ENCODE measurements around the gene TMEM171. TPM values are rescaled to one million over a fixed set of nuclear protein-coding genes. Genes with fewer than 3 reads are reported as not detected.

Gene TMEM171
- total RNA-seq, 2 donors from 2014 or later: 0.57 to 0.73 TPM

DNA sequence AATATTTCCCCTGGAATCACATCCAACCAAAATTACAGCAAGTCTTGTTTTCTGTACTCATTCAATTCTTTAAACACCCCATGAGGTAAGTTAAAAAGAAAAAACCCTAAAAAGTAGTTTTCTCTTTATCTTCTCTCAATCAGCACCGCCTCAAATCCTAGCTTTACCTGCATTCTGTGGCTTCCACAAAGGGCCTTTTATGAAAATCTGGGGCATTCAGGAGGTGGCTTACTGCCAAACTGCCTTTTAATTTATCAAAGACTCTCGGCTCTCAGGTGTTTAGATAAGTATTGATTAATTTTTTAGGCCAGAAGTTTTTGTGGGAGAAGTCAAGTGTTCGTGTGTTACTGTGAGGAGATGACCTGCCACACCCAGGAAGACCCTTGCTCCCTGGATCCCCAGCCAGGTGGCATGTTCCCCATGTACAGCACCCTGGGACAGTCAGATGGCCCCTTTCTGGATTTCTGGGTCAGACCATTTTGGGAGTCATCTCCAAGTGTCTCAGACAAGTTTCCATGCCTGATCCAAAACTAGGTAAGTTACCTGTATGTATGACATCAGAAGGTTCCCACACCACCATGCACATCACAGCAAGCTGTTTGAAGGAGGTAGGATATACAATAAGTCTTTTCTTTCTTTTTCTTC lies 6.2 kb upstream of the TMEM171 start:
- no peaks in the 10 kb centered on the region for H3K4me1 Mint-ChIP-seq
- peaks cover 39% of the 10 kb centered on the region for H3K27me3 ChIP-seq (ENCODE audit: control insufficient read depth, insufficient read depth, low read length, poor library complexity, severe bottlenecking)
- 91% methylated on average over 3 of the region's 3 CpGs; no CpG with 5 or more reads in 1 of the 2 experiments for WGBS, 2 experiments (ENCODE audit: insufficient coverage in 1 of 2, insufficient read length in 1 of 2)
- no peak overlapping the region for H3K9ac ChIP-seq (ENCODE audit: extremely low read depth, low read length, poor library complexity, severe bottlenecking)
- DNase-seq: no peak
- no peaks in the 10 kb centered on the region for H3K36me3 Mint-ChIP-seq (ENCODE audit: low read depth)
- no peaks in the 10 kb centered on the region for H3K9me3 ChIP-seq (ENCODE audit: control insufficient read depth, low read length)
- H3K4me3 Mint-ChIP-seq: no peak overlapping the region
- H3K27ac Mint-ChIP-seq: no peak overlapping the region
- no peaks in the 10 kb centered on the region for H3K36me3 ChIP-seq (ENCODE audit: control insufficient read depth, insufficient read depth, low read length)
- TF ChIP-seq, protein P1, sequence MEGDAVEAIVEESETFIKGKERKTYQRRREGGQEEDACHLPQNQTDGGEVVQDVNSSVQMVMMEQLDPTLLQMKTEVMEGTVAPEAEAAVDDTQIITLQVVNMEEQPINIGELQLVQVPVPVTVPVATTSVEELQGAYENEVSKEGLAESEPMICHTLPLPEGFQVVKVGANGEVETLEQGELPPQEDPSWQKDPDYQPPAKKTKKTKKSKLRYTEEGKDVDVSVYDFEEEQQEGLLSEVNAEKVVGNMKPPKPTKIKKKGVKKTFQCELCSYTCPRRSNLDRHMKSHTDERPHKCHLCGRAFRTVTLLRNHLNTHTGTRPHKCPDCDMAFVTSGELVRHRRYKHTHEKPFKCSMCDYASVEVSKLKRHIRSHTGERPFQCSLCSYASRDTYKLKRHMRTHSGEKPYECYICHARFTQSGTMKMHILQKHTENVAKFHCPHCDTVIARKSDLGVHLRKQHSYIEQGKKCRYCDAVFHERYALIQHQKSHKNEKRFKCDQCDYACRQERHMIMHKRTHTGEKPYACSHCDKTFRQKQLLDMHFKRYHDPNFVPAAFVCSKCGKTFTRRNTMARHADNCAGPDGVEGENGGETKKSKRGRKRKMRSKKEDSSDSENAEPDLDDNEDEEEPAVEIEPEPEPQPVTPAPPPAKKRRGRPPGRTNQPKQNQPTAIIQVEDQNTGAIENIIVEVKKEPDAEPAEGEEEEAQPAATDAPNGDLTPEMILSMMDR (conservative IDR thresholded peaks at IDR 0.05): no peak
- H3K9me3 Mint-ChIP-seq: no peaks in the 10 kb centered on the region
- H3K27ac ChIP-seq (ENCODE audit: low read depth, low read length): no peak overlapping the region
- no peaks in the 10 kb centered on the region for H3K4me1 ChIP-seq (ENCODE audit: control insufficient read depth, insufficient read depth, low read length)
- H3K4me3 ChIP-seq (ENCODE audit: low read length): no peak overlapping the region
- peaks cover 35% of the 10 kb centered on the region for H3K27me3 Mint-ChIP-seq (ENCODE audit: insufficient read depth)

DNA sequence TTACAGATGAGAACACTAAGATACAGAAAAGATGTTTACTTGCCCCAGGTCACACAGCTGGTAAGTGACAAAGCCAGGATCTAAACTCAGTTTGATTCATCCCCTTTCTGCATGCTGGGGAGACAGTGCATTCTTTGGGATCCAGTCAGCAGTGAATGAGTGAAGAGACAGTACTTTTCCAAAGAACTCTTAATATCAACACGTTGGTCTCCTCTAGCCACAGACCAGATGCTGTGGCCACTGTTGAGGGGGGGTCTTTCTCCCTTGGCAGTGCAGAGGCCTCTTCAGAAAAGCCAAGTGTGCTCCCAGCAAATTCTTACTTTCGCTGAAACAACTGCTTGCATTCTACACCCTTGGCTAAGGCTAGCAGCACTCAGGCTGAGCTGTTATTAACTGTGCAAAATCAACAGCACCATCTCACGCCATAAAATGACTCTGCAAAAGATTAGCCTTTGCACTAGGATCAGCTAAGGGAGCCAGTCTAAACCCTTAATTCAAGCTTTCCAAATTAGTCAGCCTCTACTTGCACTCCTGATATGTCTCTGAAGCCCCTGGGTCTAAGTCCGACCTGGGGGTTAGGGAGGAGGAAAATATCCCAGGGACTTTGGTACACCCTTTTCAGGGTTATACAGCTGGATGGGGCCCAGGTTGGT lies 4.8 kb upstream of the TMEM171 start:
- Histone ChIP-seq H3K4me3 (ENCODE audit: low read length) (no peak overlapping the region), H3K9ac (ENCODE audit: extremely low read depth, low read length, poor library complexity, severe bottlenecking) (no peak overlapping the region), H3K4me1 (ENCODE audit: control insufficient read depth, insufficient read depth, low read length) (no peaks in the 10 kb centered on the region), H3K36me3 (ENCODE audit: control insufficient read depth, insufficient read depth, low read length) (no peaks in the 10 kb centered on the region), H3K9me3 (ENCODE audit: control insufficient read depth, low read length) (no peaks in the 10 kb centered on the region), H3K27ac (ENCODE audit: low read depth, low read length) (no peak overlapping the region), H3K27me3 (ENCODE audit: control insufficient read depth, insufficient read depth, low read length, poor library complexity, severe bottlenecking) (peaks cover 51% of the 10 kb centered on the region)
- Mint-ChIP-seq H3K4me3 (no peak overlapping the region), H3K4me1 (peaks cover 5% of the 10 kb centered on the region), H3K9me3 (no peaks in the 10 kb centered on the region), H3K27ac (no peak overlapping the region), H3K27me3 (ENCODE audit: insufficient read depth) (peaks cover 42% of the 10 kb centered on the region), H3K36me3 (ENCODE audit: low read depth) (no peaks in the 10 kb centered on the region)
- TF ChIP-seq, protein P1 (conservative IDR thresholded peaks at IDR 0.05): no peak
- WGBS, 2 experiments (ENCODE audit: insufficient coverage in 1 of 2, insufficient read length in 1 of 2): 83 to 100% methylated on average over 1 to 4 of the region's 4 CpGs
- DNase-seq: no peak

DNA sequence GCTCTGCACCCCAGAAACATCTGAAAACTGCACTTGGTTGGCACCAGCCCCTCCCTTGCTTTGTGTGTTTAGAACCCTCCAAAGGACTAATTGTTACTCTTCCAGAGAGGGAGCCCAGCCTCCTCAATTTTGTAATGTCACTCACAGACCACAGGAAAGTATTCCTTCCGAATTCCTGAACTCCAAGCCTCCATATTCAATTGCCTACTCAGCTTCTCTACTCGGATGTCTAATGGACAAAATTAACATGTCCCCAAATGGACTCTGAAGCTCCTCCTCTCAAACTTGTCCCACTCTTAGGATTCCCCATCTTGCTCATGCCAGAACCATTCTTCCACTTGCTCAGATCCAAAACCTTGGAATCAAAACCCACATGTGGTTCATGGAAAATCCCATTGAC lies 3.9 kb upstream of the TMEM171 start:
- peaks cover 9% of the 10 kb centered on the region for H3K4me1 Mint-ChIP-seq
- 76 to 100% methylated on average over 1 to 2 of the region's 2 CpGs for WGBS, 2 experiments (ENCODE audit: insufficient coverage in 1 of 2, insufficient read length in 1 of 2)
- no peak overlapping the region for H3K4me3 ChIP-seq (ENCODE audit: low read length)
- TF ChIP-seq, protein P1 (conservative IDR thresholded peaks at IDR 0.05): no peak
- H3K27ac ChIP-seq (ENCODE audit: low read depth, low read length): no peak overlapping the region
- no peaks in the 10 kb centered on the region for H3K36me3 Mint-ChIP-seq (ENCODE audit: low read depth)
- no peaks in the 10 kb centered on the region for H3K9me3 ChIP-seq (ENCODE audit: control insufficient read depth, low read length)
- no peaks in the 10 kb centered on the region for H3K4me1 ChIP-seq (ENCODE audit: control insufficient read depth, insufficient read depth, low read length)
- peaks cover 61% of the 10 kb centered on the region for H3K27me3 ChIP-seq (ENCODE audit: control insufficient read depth, insufficient read depth, low read length, poor library complexity, severe bottlenecking)
- no peaks in the 10 kb centered on the region for H3K36me3 ChIP-seq (ENCODE audit: control insufficient read depth, insufficient read depth, low read length)
- H3K9ac ChIP-seq (ENCODE audit: extremely low read depth, low read length, poor library complexity, severe bottlenecking): no peak overlapping the region
- no peak overlapping the region for H3K4me3 Mint-ChIP-seq
- H3K9me3 Mint-ChIP-seq: no peaks in the 10 kb centered on the region
- H3K27ac Mint-ChIP-seq: no peak overlapping the region
- H3K27me3 Mint-ChIP-seq (ENCODE audit: insufficient read depth): peaks cover 51% of the 10 kb centered on the region
- DNase-seq: no peak

All from endodermal cell (in vitro differentiated cells).